NOMO-1 treated with dmso at 0.1 percent for 144 hours (cell line): ENCODE measurements around the gene LIG3.
"Not testable (repeated sequence)": the region's sequence is repeated elsewhere in the genome, so short reads cannot be mapped to it uniquely, and the experiment has no call there.

ENCODE experiments used
- DNase-seq: peaks from one replicate; lab custom pipeline; 2025; ENCODE audit not compliant: unreplicated experiment; lab: John Stamatoyannopoulos, UW

LIG3 gene

GRCh38 chr17:34980353-34980680, at the start of gene LIG3:
TSS of gene LIG3 (plus strand) at chr17:34980512. CDS start at chr17:34983006, 2,494 bp downstream.
- DNase-seq: peak; percentile 76

DNA sequence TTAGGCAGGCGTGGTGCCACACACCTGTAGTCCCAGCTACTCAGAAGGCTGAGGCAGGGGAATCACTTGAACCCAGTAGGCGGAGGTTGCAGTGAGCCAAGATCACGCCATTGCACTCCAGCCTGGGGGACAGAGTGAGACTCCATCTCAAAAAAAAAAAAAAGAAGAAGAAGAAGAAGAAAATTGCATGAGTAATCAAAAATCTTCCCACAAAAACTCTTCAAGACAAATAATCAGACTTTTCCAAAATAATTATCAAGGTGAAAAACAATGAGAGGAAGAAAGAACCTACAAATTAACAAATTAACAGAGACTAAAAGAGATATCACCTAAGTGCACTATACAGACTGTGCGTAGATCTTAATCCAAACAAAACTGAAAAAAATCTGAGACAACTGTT, 29.5 kb upstream of the LIG3 start:
- DNase-seq: not testable (repeated sequence)

DNA sequence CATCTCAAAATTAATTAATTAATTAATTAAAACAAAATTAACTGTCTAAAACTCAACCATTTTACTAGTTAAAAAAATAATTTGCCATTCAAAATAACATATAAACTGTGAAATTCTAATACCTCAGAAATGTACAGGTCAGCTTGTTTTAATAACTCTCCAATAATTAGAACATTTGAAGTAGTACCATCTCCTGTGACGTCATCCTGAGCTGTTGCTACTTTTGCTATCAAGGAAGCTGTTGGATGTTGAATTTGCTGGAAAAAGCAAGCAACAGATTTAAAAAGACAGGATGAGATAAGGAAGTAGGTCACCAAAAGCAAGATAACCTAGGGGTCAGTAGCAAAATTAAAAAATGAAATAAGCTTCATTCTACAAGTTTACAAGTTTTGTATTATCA, 21.9 kb upstream of the LIG3 start:
- DNase-seq: no peak

GRCh38 chr17:34961093-34961911, 19.0 kb upstream of the LIG3 start, which contains the start of the genes CCT6B and ZNF830:
TSS of gene CCT6B (minus strand) at chr17:34961460. CDS start at chr17:34961393, 67 bp downstream.
TSS of gene ZNF830 (plus strand) at chr17:34961540. CDS start at chr17:34961567, 27 bp downstream.
- DNase-seq: peak; percentile 86

DNA sequence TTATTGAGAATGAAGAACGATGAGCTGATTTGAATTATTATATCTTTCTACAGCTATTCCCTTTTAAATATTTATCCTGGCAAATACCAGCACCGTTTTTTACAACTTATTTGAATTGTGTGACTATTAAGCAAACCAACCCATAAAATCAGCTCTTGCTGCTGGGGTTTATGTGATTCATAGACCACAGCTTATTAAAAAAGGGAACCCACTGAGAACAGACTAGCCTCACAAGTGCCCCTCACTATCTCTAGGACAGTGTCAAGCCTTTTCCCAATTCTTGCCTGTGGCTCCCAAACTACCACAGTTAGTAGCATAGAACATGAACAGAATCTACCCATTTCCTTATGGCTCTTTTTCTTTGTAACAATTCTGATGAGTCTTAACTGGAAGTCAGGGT, 6.1 kb upstream of the LIG3 start:
- no peak for DNase-seq

GRCh38 chr17:34974794-34975785, 5.2 kb upstream of the LIG3 start:
- DNase-seq: no peak

DNA sequence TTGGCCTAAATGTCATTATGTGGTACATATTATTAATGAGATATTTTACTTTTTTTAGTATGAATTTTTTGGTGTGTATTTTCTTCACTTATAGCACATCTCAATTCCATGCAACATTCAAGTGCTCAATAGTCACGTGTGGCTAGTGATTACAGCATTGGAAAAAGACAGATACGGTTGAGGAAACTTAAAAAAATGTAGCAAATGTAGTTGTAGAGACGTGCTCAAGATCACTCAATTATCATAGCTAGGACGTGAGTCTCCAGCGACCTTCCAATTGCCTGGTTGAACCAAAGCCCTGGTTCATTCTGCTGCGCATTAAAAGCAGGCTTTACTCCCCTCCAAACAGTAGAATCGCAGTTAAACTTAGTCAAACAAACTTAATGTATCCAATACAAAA, 1.2 kb upstream of the LIG3 start:
- no peak for DNase-seq

GRCh38 chr17:34979650-34980352, 511 bp upstream of the LIG3 start:
- no peak for DNase-seq

DNA sequence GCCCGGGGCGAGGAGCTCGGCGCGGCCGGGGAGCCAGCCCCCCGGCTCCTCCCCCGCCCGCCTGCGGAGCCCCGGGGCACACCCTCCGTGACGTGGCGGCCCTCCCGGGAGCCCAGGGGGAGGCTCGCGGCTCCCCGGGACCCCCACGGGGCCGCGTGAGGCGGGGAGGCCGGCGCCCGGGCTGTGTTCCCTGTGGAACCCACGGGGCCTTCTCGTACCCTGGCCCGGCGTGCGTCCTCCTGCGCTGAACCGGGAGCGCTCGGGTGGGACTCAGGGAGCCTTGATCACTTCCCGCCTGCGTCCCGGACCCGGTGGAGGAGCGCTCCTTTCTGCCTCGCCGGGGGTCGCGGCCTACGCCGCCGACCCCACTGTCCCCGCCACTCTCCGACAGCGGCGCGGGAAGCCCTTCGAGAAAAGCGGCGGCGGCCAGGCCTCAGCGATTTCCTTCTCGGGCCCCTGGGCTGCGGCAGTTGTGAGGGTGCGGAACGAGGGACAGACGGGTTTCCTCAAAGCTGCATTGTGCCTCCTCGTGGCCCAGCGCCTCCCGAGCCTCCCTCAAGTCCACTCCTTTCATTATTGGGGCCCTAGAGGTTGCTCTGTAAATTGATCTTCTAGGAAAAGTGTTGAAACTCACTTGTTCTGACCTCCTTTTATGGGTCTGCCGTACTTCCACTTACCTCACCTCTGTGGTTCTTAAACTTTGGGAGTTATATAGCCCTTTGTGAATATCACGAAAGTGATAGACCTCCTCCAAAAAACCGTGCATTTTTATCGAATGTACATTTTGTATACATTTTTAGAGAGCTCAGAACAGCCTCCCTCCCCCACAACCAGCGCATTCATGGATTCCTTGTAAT, 597 bp downstream of the LIG3 start:
- DNase-seq: peak; percentile 89

DNA sequence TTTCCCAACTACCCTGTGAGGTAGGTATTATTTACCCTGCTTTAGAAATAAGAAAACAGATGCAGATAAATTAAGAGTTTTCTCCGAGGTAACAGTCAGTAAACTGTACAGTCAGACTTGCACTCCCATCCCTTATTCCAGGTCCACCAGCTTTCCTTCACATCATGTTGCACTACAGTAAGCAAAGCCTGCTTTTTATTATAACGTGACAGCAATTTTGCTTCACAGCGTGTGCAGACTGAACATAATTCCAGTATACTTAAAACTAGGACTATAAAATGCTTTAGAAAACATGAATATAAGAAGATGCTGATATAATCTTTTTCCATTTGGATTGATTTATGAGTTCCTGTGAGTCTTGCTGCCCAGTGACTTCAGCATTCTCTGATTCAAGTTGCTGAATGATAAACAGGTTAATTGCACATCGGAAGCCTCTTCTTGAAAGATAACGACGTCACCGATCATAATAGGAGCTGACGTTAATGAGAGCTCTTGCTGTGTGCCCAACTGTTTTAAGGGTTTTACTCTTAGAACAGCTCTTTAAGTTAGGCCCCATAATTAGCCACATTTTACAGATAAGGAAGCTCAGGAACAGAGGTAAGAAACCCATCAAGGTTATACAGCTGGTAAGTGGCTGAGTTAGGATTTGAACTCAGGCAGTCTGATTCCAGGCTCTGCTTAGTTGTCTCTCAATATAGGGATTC, 1.4 kb downstream of the LIG3 start:
- DNase-seq: no peak

DNA sequence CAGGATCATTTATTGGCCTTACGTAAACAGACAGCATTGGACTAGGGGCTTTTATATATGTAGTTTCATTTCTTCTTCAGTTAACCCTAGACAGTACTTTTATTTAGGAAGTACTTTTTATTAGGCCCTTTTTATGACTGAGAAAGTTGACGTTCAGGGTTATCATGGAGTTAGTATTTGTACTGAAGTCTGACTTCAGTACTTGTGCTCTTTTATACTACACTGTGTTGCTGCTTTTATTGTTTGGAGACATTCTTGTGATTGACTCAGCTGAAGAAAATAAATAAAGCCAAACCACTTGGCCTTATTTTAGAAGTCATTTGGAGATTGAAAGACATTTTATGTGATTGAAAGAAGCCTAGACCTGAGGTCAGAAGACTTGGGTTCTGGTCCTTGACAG, 6.9 kb downstream of the LIG3 start:
- no peak for DNase-seq

DNA sequence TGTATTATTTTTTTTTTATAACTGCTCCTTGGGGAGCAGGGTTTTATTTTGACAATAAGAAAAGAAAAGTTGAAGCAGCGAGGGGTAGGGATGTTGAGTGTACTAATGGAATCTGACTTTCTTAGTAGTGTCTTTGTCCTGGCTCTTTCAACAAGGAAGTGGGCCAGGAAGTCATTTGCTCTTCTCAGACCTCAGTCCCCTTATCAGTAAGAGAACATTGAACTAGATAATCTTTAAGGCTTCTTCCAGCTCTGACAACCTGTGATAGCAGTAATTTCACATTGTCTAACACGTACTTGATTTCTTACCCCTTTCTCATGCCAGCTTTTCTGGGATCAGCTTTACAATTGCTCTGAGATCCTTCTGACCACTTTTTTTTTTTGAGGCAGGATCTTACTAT, 8.3 kb downstream of the LIG3 start:
- DNase-seq: no peak

- no peak for DNase-seq
Observed at GRCh38 chr17:34989473-34989872, 9.2 kb downstream of the LIG3 start.

GRCh38 chr17:34990921-34991365, 10.6 kb downstream of the LIG3 start:
- no peak for DNase-seq

GRCh38 chr17:34991606-34992005, 11.3 kb downstream of the LIG3 start:
- DNase-seq: no peak

GRCh38 chr17:34993031-34993430, 12.7 kb downstream of the LIG3 start:
- DNase-seq: no peak

GRCh38 chr17:34996422-34997285, 16.3 kb downstream of the LIG3 start:
- no peak for DNase-seq

GRCh38 chr17:34997355-34997862, 17.1 kb downstream of the LIG3 start:
- no peak for DNase-seq
